ENCODE measurements around the gene KNOP1.
"Not testable (repeated sequence)": the region's sequence is repeated elsewhere in the genome, so short reads cannot be mapped to it uniquely, and the experiment has no call there.

Gene KNOP1

DNA sequence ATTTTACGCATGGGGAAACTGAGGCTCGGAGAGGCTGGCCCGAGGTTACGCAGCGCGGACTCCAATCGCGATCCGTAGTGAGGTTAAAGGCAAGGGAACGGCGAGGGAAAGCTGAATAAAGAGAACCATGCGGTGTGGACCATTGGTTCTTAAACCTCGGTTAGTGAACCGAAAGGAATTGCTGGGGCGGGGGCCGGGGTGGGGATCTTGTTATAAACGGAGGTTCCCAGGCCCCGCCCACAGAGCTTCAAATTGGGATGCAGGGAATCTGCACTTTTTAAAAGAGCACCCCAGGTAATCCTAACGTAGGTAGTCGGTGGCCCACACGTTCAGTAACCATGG lies 568 bp upstream of the KNOP1 start:
- no peak for TF ChIP-seq CTCF (IDR thresholded peaks at IDR 0.05)
- Histone ChIP-seq H3K27ac (no peak overlapping the region), H3K4me1 (ENCODE audit: control insufficient read depth in 1 of 2, insufficient read depth in 1 of 2, low read depth in 1 of 2, low read length in 1 of 2) (peaks cover 11 to 18% of the 10 kb centered on the region in 2 experiments), H3K36me3 (no peaks in the 10 kb centered on the region), H3K4me3 (ENCODE audit: low read depth in 1 of 2, low read length in 1 of 2) (peak overlapping the region; percentile 88 to 89), H3K9me3 (no peaks in the 10 kb centered on the region), H3K27me3 (no peaks in the 10 kb centered on the region)

GRCh38 chr16:19717314-19717713 lies 713 bp downstream of the KNOP1 start:
- Histone ChIP-seq H3K27me3 (no peaks in the 10 kb centered on the region), H3K4me3 (ENCODE audit: low read depth in 1 of 2, low read length in 1 of 2) (peak overlapping the region; percentile 88 to 89), H3K36me3 (no peaks in the 10 kb centered on the region), H3K27ac (no peak overlapping the region), H3K4me1 (ENCODE audit: control insufficient read depth in 1 of 2, insufficient read depth in 1 of 2, low read depth in 1 of 2, low read length in 1 of 2) (peaks cover 11 to 18% of the 10 kb centered on the region in 2 experiments), H3K9me3 (no peaks in the 10 kb centered on the region)
- no peak for TF ChIP-seq CTCF (IDR thresholded peaks at IDR 0.05)

DNA sequence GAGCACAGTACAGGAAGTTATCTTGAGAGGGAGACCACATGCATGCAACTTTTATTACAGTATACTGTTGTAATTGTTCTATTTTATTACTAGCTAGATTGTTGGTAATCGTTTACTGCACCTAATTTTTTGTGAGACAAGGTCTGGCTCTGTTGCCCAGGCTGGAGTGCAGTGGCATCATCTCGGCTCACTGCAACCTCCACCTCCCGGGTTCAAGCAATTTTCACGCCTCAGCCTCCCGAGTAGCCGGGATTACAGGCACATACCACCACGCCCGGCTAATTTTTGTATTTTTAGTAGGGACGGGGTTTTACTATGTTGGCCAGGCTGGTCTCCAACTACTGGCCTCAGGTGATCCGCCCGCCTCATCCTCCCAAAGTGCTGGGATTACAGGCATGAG lies 1.3 kb downstream of the KNOP1 start:
- not testable (repeated sequence) for H3K27me3 ChIP-seq; H3K27ac ChIP-seq; H3K9me3 ChIP-seq; H3K4me3 ChIP-seq (ENCODE audit: low read depth in 1 of 2, low read length in 1 of 2); H3K36me3 ChIP-seq
- H3K4me1 ChIP-seq (ENCODE audit: control insufficient read depth in 1 of 2, insufficient read depth in 1 of 2, low read depth in 1 of 2, low read length in 1 of 2) = peaks cover 11 to 18% of the 10 kb centered on the region in 2 experiments

DNA sequence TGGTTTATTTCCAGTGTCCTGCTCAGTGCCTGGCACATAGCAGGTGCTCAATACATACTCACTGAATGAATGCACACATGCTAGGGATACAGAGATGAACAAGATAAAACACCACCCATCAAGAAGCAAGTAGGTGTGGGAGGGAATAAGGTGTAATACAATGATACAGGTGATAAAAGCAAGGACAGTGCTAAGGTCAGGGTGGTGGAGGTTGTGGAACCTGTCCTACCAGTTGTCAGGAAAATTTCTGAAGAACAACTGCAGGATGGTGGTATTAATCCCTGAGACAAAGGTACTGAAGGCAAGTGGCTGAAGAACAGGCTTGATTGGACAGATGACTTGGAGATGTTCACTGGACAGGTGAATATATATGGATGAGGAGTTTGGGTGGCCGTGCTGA lies 1.8 kb downstream of the KNOP1 start:
- H3K4me1 ChIP-seq (ENCODE audit: control insufficient read depth in 1 of 2, insufficient read depth in 1 of 2, low read depth in 1 of 2, low read length in 1 of 2) = peaks cover 11 to 18% of the 10 kb centered on the region in 2 experiments
- no peak for TF ChIP-seq CTCF (IDR thresholded peaks at IDR 0.05)
- H3K36me3 ChIP-seq = no peaks in the 10 kb centered on the region
- H3K27ac ChIP-seq = no peak overlapping the region
- no peaks in the 10 kb centered on the region for H3K9me3 ChIP-seq
- no peak overlapping the region for H3K4me3 ChIP-seq (ENCODE audit: low read depth in 1 of 2, low read length in 1 of 2)
- no peaks in the 10 kb centered on the region for H3K27me3 ChIP-seq

DNA sequence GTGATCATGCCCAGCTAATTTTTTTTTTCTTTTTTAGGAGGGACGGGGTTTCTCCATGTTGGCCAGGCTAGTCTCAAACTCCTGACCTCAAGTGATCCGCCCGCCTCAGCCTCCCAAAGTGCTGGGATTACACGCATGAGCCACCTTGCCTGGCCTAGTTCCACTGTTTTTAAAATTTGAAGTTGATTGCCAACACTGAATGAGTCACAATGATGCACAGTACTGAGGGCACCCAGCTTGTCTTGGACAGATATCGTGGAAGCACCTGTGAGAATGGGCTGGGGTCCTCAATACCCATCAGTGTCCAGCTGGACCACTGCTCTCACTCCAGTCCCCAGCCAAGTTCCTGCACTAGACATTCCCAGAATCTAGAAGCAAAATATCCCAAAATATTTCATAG lies 2.5 kb downstream of the KNOP1 start:
- Histone ChIP-seq H3K27ac (no peak overlapping the region), H3K4me1 (ENCODE audit: control insufficient read depth in 1 of 2, insufficient read depth in 1 of 2, low read depth in 1 of 2, low read length in 1 of 2) (peaks cover 11 to 18% of the 10 kb centered on the region in 2 experiments), H3K9me3 (no peaks in the 10 kb centered on the region), H3K27me3 (no peaks in the 10 kb centered on the region), H3K4me3 (ENCODE audit: low read depth in 1 of 2, low read length in 1 of 2) (no peak overlapping the region), H3K36me3 (no peaks in the 10 kb centered on the region)
- no peak for TF ChIP-seq CTCF (IDR thresholded peaks at IDR 0.05)

DNA sequence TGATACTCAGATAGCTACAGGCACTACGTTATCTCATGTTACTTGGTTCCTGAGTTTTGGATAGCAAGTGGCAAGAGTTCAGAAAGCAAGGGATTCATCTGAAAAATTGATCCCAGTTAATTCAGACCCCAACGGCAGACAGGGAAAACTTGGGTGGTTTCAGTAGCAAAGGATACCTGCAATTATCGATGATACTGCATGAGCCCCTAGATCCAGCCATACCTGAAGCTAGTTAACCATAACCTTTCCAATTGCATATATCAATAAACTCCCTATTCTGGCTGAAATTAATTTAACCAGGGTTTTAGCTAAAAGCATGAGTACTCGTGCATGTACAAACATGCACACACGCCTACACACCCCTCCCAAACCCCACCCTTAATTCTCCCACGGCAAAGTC lies 4.3 kb downstream of the KNOP1 start:
- Histone ChIP-seq H3K27ac (no peak overlapping the region), H3K9me3 (no peaks in the 10 kb centered on the region), H3K4me1 (ENCODE audit: control insufficient read depth in 1 of 2, insufficient read depth in 1 of 2, low read depth in 1 of 2, low read length in 1 of 2) (peaks cover 8 to 15% of the 10 kb centered on the region in 2 experiments), H3K4me3 (ENCODE audit: low read depth in 1 of 2, low read length in 1 of 2) (no peak overlapping the region), H3K27me3 (no peaks in the 10 kb centered on the region), H3K36me3 (peaks cover 5% of the 10 kb centered on the region)
- TF ChIP-seq CTCF (IDR thresholded peaks at IDR 0.05) = no peak

Measured in neutrophil (primary cell).